A673 (cell line): ENCODE results near the gene ATP8A2.

Source experiments
- CTCF ChIP-seq: fragments of 300-800, 200-600 bp; sonication (generic); conservative IDR thresholded peaks from 2 replicates; pipeline ENCODE4 v1.5.1; 2017; ENCODE audit warnings: low read depth, mild to moderate bottlenecking, antibody characterized with exemption, low read length, moderate library complexity, mixed read lengths
- EZH2 ChIP-seq: fragments of 200-600 bp; sonication (generic); IDR thresholded peaks from 2 replicates; pipeline ENCODE4 v1.6.1; 2017; ENCODE audit warnings: borderline replicate concordance, low read depth, mild to moderate bottlenecking, mixed read lengths, antibody characterized with exemption, low read length; ENCODE audit not compliant: poor library complexity, severe bottlenecking

GRCh38 chr13:25806264-25806974 is 434.6 kb downstream of the ATP8A2 start:
- TF ChIP-seq CTCF, result no peak
- no peak for TF ChIP-seq EZH2
